Psoas muscle (tissue), 8 donors: ENCODE data around the gene APOBEC3C. TPM values are rescaled to one million over a fixed set of nuclear protein-coding genes. Genes with fewer than 3 reads are reported as not detected.

Source experiments
- ATAC-seq, 4 donors: fragments of 200-7000 bp; cut with Tn5 transposase; one replicate each; pipeline ENCODE4 v1.9.1; 2020; ENCODE audit warnings: moderate library complexity in 3 of 4, mild to moderate bottlenecking in 2 of 4
- DNase-seq, 2 donors: peaks; one replicate each; pipeline ENCODE4 v3.0.0-alpha.2; 2020
- H3K27ac ChIP-seq: fragments of 200-600 bp; one replicate; pipeline ENCODE4 v1.8.0; 2022
- H3K27me3 ChIP-seq, 3 donors: fragments of 200-600 bp in 1 of 3; one replicate each; pipeline versions ENCODE4 v1.6.1 to v1.8.0; 2013 to 2022; ENCODE audit warnings: low read length in 2 of 3, mild to moderate bottlenecking in 2 of 3, moderate library complexity in 1 of 3; ENCODE audit not compliant: insufficient read depth in 3 of 3
- H3K36me3 ChIP-seq, 2 donors: fragments of 200-600 bp in 1 of 2; one replicate each; pipeline versions ENCODE4 v1.6.1 to v1.8.0; 2013 to 2022; ENCODE audit warnings: low read depth in 1 of 2, mild to moderate bottlenecking in 1 of 2, moderate library complexity in 1 of 2; ENCODE audit not compliant: insufficient read depth in 1 of 2
- H3K4me1 ChIP-seq: fragments of 200-600 bp; one replicate; pipeline ENCODE4 v1.8.0; 2022
- H3K4me3 ChIP-seq: fragments of 200-600 bp; one replicate; pipeline ENCODE4 v1.8.0; 2022; ENCODE audit warnings: mild to moderate bottlenecking
- H3K9me3 ChIP-seq: fragments of 200-600 bp; one replicate; pipeline ENCODE4 v1.8.0; 2022
- CTCF ChIP-seq: fragments of 200-600 bp; IDR thresholded peaks from one replicate; pipeline ENCODE4 v1.8.0; 2022; ENCODE audit warnings: antibody characterized with exemption
- WGBS, 3 donors: extraction: QIAGEN DNeasy Blood & Tissue Kit; methylation state at CpG; one replicate each; pipeline versions ENCODE4 v1.1.6 to v1.1.7; 2013; 5-methylcytosine and 5-hydroxymethylcytosine counted together
- intact Hi-C, 2 donors: fragments of 100-400 bp; cut with DNase I; formaldehyde crosslinking; loops; one replicate each; pipeline versions ENCODE4 v1.11.0 to v1.14.2; 2022
- polyA plus RNA-seq, 3 donors: library from polyadenylated mRNA; stranded (reverse); fragments of 200-250 nt; gene quantifications; one replicate each; pipeline ENCODE4 v1.2.3, GENCODE V29; 2013
- total RNA-seq, 4 donors: library from RNA; stranded (reverse); fragmentation: NEBNext Ultra II Directional in 2 of 4; extraction: Animal tissue kit (Norgen Biotek cat#: 25700) in 2 of 4; gene quantifications; one replicate each; pipeline versions ENCODE4 v1.2.1 to v1.2.4, GENCODE V29; 2021 to 2023
- donor health status: healthy with polysubstance abuse.
- donor health status: DM: no; HTN: no; CAD: no; lungs with moderate emphysema.
- donor health status: Bipolar disorder and iron deficiency.
- donor health status: healthy.
- donor health status: DM: yes; HTN: yes; CAD: no.
- donor health status: DM: no; HTN: no; CAD: no.
- donor health status: DM: no; HTN: no; CAD: no.
- donor health status: DM: yes; HTN: yes; CAD: no.

Gene APOBEC3C
- total and polyA plus RNA-seq, 7 donors: 0.82 to 4.6 (median 1.7) TPM

GRCh38 chr22:38966380-38966702 is 47.7 kb upstream of the APOBEC3C start:
- 53 to 59% (median 57%) methylated on average over 5 of the region's 5 CpGs for WGBS, 3 donors

DNA sequence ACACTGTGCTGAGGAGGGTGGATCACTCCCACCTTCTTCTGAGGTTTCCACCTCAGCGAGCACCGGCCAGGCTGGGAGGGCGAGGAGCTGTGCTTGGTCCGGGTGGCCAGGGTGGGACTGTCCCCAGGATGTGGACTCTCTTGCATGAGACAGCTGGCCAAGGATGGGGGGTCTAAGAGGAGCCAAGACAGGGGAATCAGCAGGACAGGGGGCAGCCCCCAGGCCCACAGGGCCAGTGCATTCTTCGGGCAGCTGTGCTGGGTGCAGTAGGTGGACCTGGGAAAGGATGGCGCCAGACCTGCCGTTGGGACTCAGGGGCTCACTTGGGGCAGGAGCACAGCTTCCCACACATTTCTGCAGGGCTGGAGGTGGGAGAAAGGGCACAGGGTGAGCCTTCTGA is 47.1 kb upstream of the APOBEC3C start:
- no peak for TF ChIP-seq CTCF

More at GRCh38 chr22:38966380-38966702, 47.7 kb upstream of the APOBEC3C start:
- H3K9me3 ChIP-seq: no peaks in the 10 kb centered on the region
- DNase-seq: no peak
- no peak for ATAC-seq
- H3K27me3 ChIP-seq: peaks cover 0 to 7% (median 3%) of the 10 kb centered on the region in 3 donors
- H3K27ac ChIP-seq: no peak overlapping the region
- H3K36me3 ChIP-seq: no peaks in the 10 kb centered on the region
- H3K4me1 ChIP-seq: no peaks in the 10 kb centered on the region
- H3K4me3 ChIP-seq: no peak overlapping the region
- intact Hi-C loops: no loop called here
- TF ChIP-seq CTCF: no peak

GRCh38 chr22:38967451-38968450 is 46.3 kb upstream of the APOBEC3C start:
- no peak for TF ChIP-seq CTCF
- DNase-seq (peak; percentile 31 to 63), ATAC-seq (peak in 3 of 4 donors; percentile 35 to 48 (median 37))
- WGBS, 3 donors: 65 to 78% (median 71%) methylated on average over 15 of the region's 15 CpGs
- H3K27ac ChIP-seq: no peak overlapping the region
- H3K4me3 ChIP-seq: no peak overlapping the region
- H3K36me3 ChIP-seq: no peaks in the 10 kb centered on the region
- intact Hi-C loops: no loop called here
- H3K27me3 ChIP-seq: peaks cover 0 to 7% (median 3%) of the 10 kb centered on the region in 3 donors
- H3K9me3 ChIP-seq: no peaks in the 10 kb centered on the region
- H3K4me1 ChIP-seq: no peaks in the 10 kb centered on the region

More for the DNA sequence above, 47.1 kb upstream of the APOBEC3C start:
- H3K4me3 ChIP-seq: no peak overlapping the region
- H3K36me3 ChIP-seq: no peaks in the 10 kb centered on the region
- no peak overlapping the region for H3K27ac ChIP-seq
- ATAC-seq: no peak
- peaks cover 0 to 7% (median 3%) of the 10 kb centered on the region in 3 donors for H3K27me3 ChIP-seq
- DNase-seq: peak in 1 of 2 donors; percentile 36
- H3K4me1 ChIP-seq: no peaks in the 10 kb centered on the region
- no peaks in the 10 kb centered on the region for H3K9me3 ChIP-seq
- WGBS, 3 donors: 65 to 85% (median 79%) methylated on average over 6 to 7 of the region's 7 CpGs
- intact Hi-C loops: no loop called here

GRCh38 chr22:38968801-38969200 is 45.3 kb upstream of the APOBEC3C start:
- Histone ChIP-seq H3K4me1 (no peaks in the 10 kb centered on the region), H3K27ac (no peak overlapping the region), H3K36me3 (no peaks in the 10 kb centered on the region), H3K9me3 (no peaks in the 10 kb centered on the region), H3K4me3 (no peak overlapping the region), H3K27me3 (peaks cover 0 to 7% (median 3%) of the 10 kb centered on the region in 3 donors)
- DNase-seq (no peak), ATAC-seq (no peak)
- WGBS, 3 donors: 68 to 82% (median 70%) methylated on average over 11 of the region's 11 CpGs
- intact Hi-C loops: no loop called here
- TF ChIP-seq CTCF: no peak
